WTC11 (cell line): Measurements from ENCODE around the gene C1QTNF9B.

ENCODE experiments used
- CTCF ChIP-seq: fragments of 200-600 bp; IDR thresholded peaks from 2 replicates; pipeline ENCODE4 v1.8.0; 2022; ENCODE audit warnings: antibody characterized with exemption
- TF ChIP-seq, protein P1 (sequence below): sonication (generic); formaldehyde crosslinking; IDR thresholded peaks from 2 replicates; pipeline ENCODE4 v1.8.1; 2023; ENCODE audit warnings: mild to moderate bottlenecking, missing genetic modification reagents

DNA sequence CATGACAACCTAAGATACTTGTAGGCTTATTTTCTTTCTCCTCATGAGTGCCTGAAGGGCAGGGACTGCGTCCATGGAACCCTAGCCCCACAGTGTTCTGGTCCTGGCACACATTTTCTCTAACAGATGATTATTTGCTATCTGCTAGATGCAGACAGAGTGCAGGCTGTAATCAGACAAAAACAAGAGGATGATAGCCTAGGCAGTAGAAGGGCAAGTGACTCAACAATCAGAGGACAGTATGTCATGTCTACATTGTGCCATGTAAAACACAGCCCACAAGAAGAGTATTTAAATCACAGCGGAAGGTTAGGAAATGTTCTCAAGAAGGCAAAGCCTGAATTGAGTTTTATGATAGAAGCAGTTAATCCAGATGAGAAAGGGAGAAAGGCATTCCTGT, 37.4 kb downstream of the C1QTNF9B start:
- TF ChIP-seq CTCF = no peak
- TF ChIP-seq, protein P1, sequence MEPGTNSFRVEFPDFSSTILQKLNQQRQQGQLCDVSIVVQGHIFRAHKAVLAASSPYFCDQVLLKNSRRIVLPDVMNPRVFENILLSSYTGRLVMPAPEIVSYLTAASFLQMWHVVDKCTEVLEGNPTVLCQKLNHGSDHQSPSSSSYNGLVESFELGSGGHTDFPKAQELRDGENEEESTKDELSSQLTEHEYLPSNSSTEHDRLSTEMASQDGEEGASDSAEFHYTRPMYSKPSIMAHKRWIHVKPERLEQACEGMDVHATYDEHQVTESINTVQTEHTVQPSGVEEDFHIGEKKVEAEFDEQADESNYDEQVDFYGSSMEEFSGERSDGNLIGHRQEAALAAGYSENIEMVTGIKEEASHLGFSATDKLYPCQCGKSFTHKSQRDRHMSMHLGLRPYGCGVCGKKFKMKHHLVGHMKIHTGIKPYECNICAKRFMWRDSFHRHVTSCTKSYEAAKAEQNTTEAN (CRISPR knock-in tag) = no peak
